K562 (cell line): Measurements from ENCODE around the gene BRWD1. TPM values are rescaled to one million over a fixed set of nuclear protein-coding genes. Genes with fewer than 3 reads are reported as not detected.

Experiments
- ATAC-seq: fragments of 200-7000 bp; cut with Tn5 transposase; 3 replicates; pipeline ENCODE4 v1.9.1; 2020; ENCODE audit warnings: moderate library complexity
- BruUV-seq: library from RNA; stranded (reverse); fragments of 400-500 nt; replicated peaks from 2 replicates; lab custom pipeline; 2021; lab: Mats Ljungman, UMichigan
- CTCF ChIA-PET: fragments of 300-600 bp; formaldehyde crosslinking; extraction: SDS; loops from one replicate; lab custom pipeline; 2021; ENCODE audit warnings: low intra/inter-chr PET ratio; lab: Yijun Ruan, JAX
- POLR2A ChIA-PET: fragments of 300-600, 350-650 bp; sonication (Branson Sonifier 250); formaldehyde crosslinking; extraction: SDS; loops from one replicate; lab custom pipeline; 2021; ENCODE audit warnings: antibody characterized with exemption, inconsistent platforms; lab: Yijun Ruan, JAX
- DNase-seq, 4 experiments: peaks; one replicate each; pipeline versions ENCODE4 v3.0.0 to v3.0.0-alpha.2; 2011 to 2018; ENCODE audit warnings: low spot score in 3 of 4, mixed read lengths in 3 of 4; ENCODE audit errors: extremely low read depth in 1 of 4
- FAIRE-seq: peaks from 2 replicates; lab custom pipeline; 2011; peaks lifted over from hg19 to GRCh38; lab: Jason Lieb, UNC
- H2AFZ ChIP-seq: 2 replicates; pipeline ENCODE4 v1.6.0; 2011; ENCODE audit warnings: low read depth, low read length, control low read depth, inconsistent platforms
- H3K27ac ChIP-seq: fragments of 200-600 bp; 3 replicates; pipeline ENCODE4 v1.8.0; 2011; ENCODE audit warnings: low read depth, mild to moderate bottlenecking, control low read depth, inconsistent platforms, low read length, moderate library complexity, mixed read lengths; ENCODE audit errors: extremely low read depth
- H3K27me3 ChIP-seq, 2 experiments: fragments of 300-600 bp in 1 of 2; 2 replicates in 1 of 2; 3 replicates in 1 of 2; pipeline versions ENCODE4 v1.6.0 to v1.8.0; 2011; ENCODE audit warnings: inconsistent platforms in 2 of 2, low read length in 2 of 2, mild to moderate bottlenecking in 1 of 2, mixed read lengths in 1 of 2, moderate library complexity in 1 of 2; ENCODE audit not compliant: control insufficient read depth in 2 of 2, insufficient read depth in 2 of 2
- H3K36me3 ChIP-seq: fragments of 300-600 bp; 3 replicates; pipeline ENCODE4 v1.8.0; 2011; ENCODE audit warnings: mild to moderate bottlenecking, low read length, inconsistent platforms; ENCODE audit not compliant: control insufficient read depth, insufficient read depth
- H3K4me1 ChIP-seq, 2 experiments: fragments of 200-600 bp in 1 of 2; replicated peaks in 1 of 2; 2 replicates in 1 of 2; 3 replicates in 1 of 2; pipeline versions ENCODE4 v1.5.1 to v1.8.0; 2011; ENCODE audit warnings: inconsistent platforms in 2 of 2, low read length in 2 of 2, mild to moderate bottlenecking in 1 of 2, mixed read lengths in 1 of 2, moderate library complexity in 1 of 2; ENCODE audit not compliant: control insufficient read depth in 2 of 2, insufficient read depth in 2 of 2
- H3K4me2 ChIP-seq: 2 replicates; pipeline ENCODE4 v1.6.1; 2011; ENCODE audit warnings: low read length, control low read depth, inconsistent platforms, mixed read lengths; ENCODE audit not compliant: insufficient read depth
- H3K4me3 ChIP-seq: fragments of 200-600 bp; sonication (generic), shearing (Covaris generic); 2 replicates; pipeline ENCODE4 v1.5.1; 2016; ENCODE audit warnings: control low read depth, inconsistent platforms
- H3K79me2 ChIP-seq: fragments of 200-600 bp; 3 replicates; pipeline ENCODE4 v1.8.0; 2011; ENCODE audit warnings: low read length, inconsistent platforms; ENCODE audit not compliant: control insufficient read depth, insufficient read depth
- H3K9ac ChIP-seq, 2 experiments: 2 replicates each; pipeline versions ENCODE4 v1.6.0 to v1.6.1; 2011; ENCODE audit warnings: low read depth in 2 of 2, low read length in 2 of 2, control low read depth in 1 of 2, inconsistent platforms in 1 of 2, mild to moderate bottlenecking in 1 of 2, mixed read lengths in 1 of 2; ENCODE audit not compliant: insufficient read depth in 1 of 2
- H3K9me1 ChIP-seq: one replicate; pipeline ENCODE4 v1.6.0; 2011; ENCODE audit warnings: inconsistent platforms, mild to moderate bottlenecking, low read length, moderate library complexity; ENCODE audit not compliant: control insufficient read depth, insufficient read depth
- H3K9me3 ChIP-seq: replicated peaks from 2 replicates; pipeline ENCODE4 v1.5.1; 2011; ENCODE audit warnings: low read depth, low read length, inconsistent platforms; ENCODE audit not compliant: control insufficient read depth, insufficient read depth
- H4K20me1 ChIP-seq: replicated peaks from 2 replicates; pipeline ENCODE4 v1.6.1; 2011; ENCODE audit warnings: low read length, inconsistent platforms, mixed read lengths; ENCODE audit not compliant: control insufficient read depth, insufficient read depth
- BRF1 ChIP-seq: IDR thresholded peaks from 3 replicates; pipeline ENCODE4 v1.6.1; 2011; ENCODE audit warnings: borderline replicate concordance, mild to moderate bottlenecking; ENCODE audit not compliant: insufficient read length; ENCODE audit errors: extremely low read depth
- HNRNPUL1 ChIP-seq: fragments of 200-400 bp; formaldehyde crosslinking; IDR thresholded peaks from 2 replicates; pipeline ENCODE4 v1.6.1; 2017; ENCODE audit warnings: low read length
- MYBL2 ChIP-seq, 2 experiments: fragments of 450-650 bp in 1 of 2; sonication (generic) in 1 of 2; formaldehyde crosslinking in 1 of 2; IDR thresholded peaks; 2 replicates each; pipeline versions ENCODE4 v1.6.1 to v1.8.1; 2017 to 2022; ENCODE audit warnings: borderline replicate concordance in 1 of 2, inconsistent platforms in 1 of 2, low read depth in 1 of 2, mild to moderate bottlenecking in 1 of 2, missing genetic modification reagents in 1 of 2, moderate library complexity in 1 of 2
- POLR2AphosphoS2 ChIP-seq: IDR thresholded peaks from 2 replicates; pipeline ENCODE4 v1.6.1; 2012; ENCODE audit warnings: low read length, improper control_type of control experiment
- PPARD ChIP-seq: fragments of 250-450 bp; sonication (Bioruptor Pico); IDR thresholded peaks from 2 replicates; pipeline ENCODE4 v1.8.0; 2022; ENCODE audit warnings: inconsistent platforms, mild to moderate bottlenecking, moderate library complexity
- RBM14 ChIP-seq: fragments of 200-400 bp; formaldehyde crosslinking; IDR thresholded peaks from 2 replicates; pipeline ENCODE4 v1.6.1; 2018; ENCODE audit warnings: low read depth, mild to moderate bottlenecking, low read length, moderate library complexity, borderline replicate concordance; ENCODE audit not compliant: insufficient read depth
- VEZF1 ChIP-seq: fragments of 200-800 bp; sonication (Bioruptor generic); IDR thresholded peaks from 2 replicates; pipeline ENCODE4 v1.6.1; 2017; ENCODE audit warnings: missing genetic modification characterization, missing compliant biosample characterization
- WGBS: fragments of 100-300 bp; shearing (Covaris generic); methylation state at CpG from one replicate; pipeline ENCODE4 v1.1.6; 2016; ENCODE audit warnings: low coverage, mixed read lengths; ENCODE audit not compliant: insufficient coverage; ENCODE audit errors: missing lambda C conversion rate; 5-methylcytosine and 5-hydroxymethylcytosine counted together
- in situ Hi-C: fragments of 300-500 bp; cut with MboI; formaldehyde crosslinking; loops from 4 replicates; pipeline ENCODE4 v1.15.0; 2018; ENCODE audit warnings: inconsistent platforms, mixed read lengths
- intact Hi-C: fragments of 100-400 bp; cut with micrococcal nuclease; formaldehyde crosslinking; loops from 2 replicates; pipeline ENCODE4 v1.14.2; 2022
- polyA plus RNA-seq, 8 experiments: library from polyadenylated mRNA; depleted of rRNA in 4 of 8; stranded (reverse) in 5 of 8; unstranded in 3 of 8; fragments of >200 nt; fragmentation: Nextera tagmentation in 2 of 8; fragmentation: Illumina TruSeq in 1 of 8; extraction: Ambion mirVana in 2 of 8; extraction: Trizol in 1 of 8; gene quantifications; 2 replicates each; pipeline versions ENCODE4 v1.2.1 to v1.2.3, GENCODE V29; 2011 to 2014; ENCODE audit warnings: inconsistent platforms in 1 of 8, missing spikeins in 1 of 8
- total RNA-seq, 7 experiments: library from RNA; depleted of rRNA in 6 of 7; stranded (reverse); fragments of >200 nt in 6 of 7; fragmentation: Illumina TruSeq in 2 of 7; extraction: Trizol in 2 of 7; gene quantifications; 2 replicates each; pipeline versions ENCODE4 v1.2.1 to v1.2.3, GENCODE V29; 2011 to 2021; ENCODE audit warnings: low replicate concordance in 1 of 7

The BRWD1 gene
- total and polyA plus RNA-seq, 9 of the 15 experiments (the other 6 are each of a cell fraction or from before 2014, with no cell fraction given): 10.1 to 60.2 (median 34.1) TPM

- Histone ChIP-seq H3K36me3 (peaks cover 76% of the 10 kb centered on the region), H3K9me1 (no peaks in the 10 kb centered on the region), H3K79me2 (no peaks in the 10 kb centered on the region), H3K4me2 (no peak overlapping the region), H4K20me1 (no peaks in the 10 kb centered on the region), H3K9me3 (no peaks in the 10 kb centered on the region), H3K4me1 (no peaks in the 10 kb centered on the region), H3K9ac (no peak overlapping the region), H3K27ac (no peak overlapping the region), H3K27me3 (no peaks in the 10 kb centered on the region), H3K4me3 (no peak overlapping the region), H2AFZ (no peak overlapping the region)
- 90% methylated on average over 4 of the region's 4 CpGs for WGBS
- no peak for TF ChIP-seq VEZF1 (CRISPR knock-in tag)
- TF ChIP-seq POLR2AphosphoS2: 0 out of 2 replicates have a peak, but pooled peaks have one; percentile 17
- no peak for TF ChIP-seq BRF1
- TF ChIP-seq RBM14: no peak
- no peak for TF ChIP-seq PPARD (CRISPR knock-in tag)
- TF ChIP-seq HNRNPUL1: no peak
- TF ChIP-seq MYBL2 (IDR thresholded peaks at IDR 0.05; ENCODE audit: low read depth): no peak
- TF ChIP-seq MYBL2 (CRISPR knock-in tag; IDR thresholded peaks at IDR 0.05; ENCODE audit: borderline replicate concordance): no peak
- in situ Hi-C loops (no loop called here), intact Hi-C loops (no loop called here)
- FAIRE-seq (no peak), DNase-seq (no peak), ATAC-seq (no peak)
- CTCF ChIA-PET: no interaction called here
- POLR2A ChIA-PET: interaction anchor here (1.0 to 2.5 kb wide), 5 partner anchors 9 to 35 kb away, joined by 3 to 9 read pairs (median 4); partner anchors contain the start of gene PSMG1
- BruUV-seq: no TSS peak
Measured at GRCh38 chr21:39218082-39218409, 95.4 kb downstream of the BRWD1 start.
